HL-60/S4 treated with retinoic acid at 250 ng/mL for 4 days and 3 days (cell line): Measurements from ENCODE around the gene CRACDL.

Experiments
- in situ Hi-C: fragments of 300-500 bp; cut with MboI; formaldehyde crosslinking; loops from 2 replicates; pipeline ENCODE4 v1.7.0; 2022; ENCODE audit warnings: low sequenced_read_pairs

CRACDL gene

GRCh38 chr2:98782570-98782969, 153.5 kb downstream of the CRACDL start:
- in situ Hi-C loops: no loop called here

- in situ Hi-C loops: no loop called here
Observed at GRCh38 chr2:98781822-98782221, 154.2 kb downstream of the CRACDL start.

- in situ Hi-C loops: no loop called here
Observed at GRCh38 chr2:98778741-98779483, 157.1 kb downstream of the CRACDL start.

GRCh38 chr2:98778151-98778550, 157.9 kb downstream of the CRACDL start:
- in situ Hi-C loops: no loop called here

- in situ Hi-C loops: no loop called here
Observed at GRCh38 chr2:98777710-98778109, 158.3 kb downstream of the CRACDL start.

GRCh38 chr2:98777076-98777475, 158.9 kb downstream of the CRACDL start:
- in situ Hi-C loops: no loop called here

GRCh38 chr2:98776136-98776535, 159.9 kb downstream of the CRACDL start:
- in situ Hi-C loops: no loop called here

- in situ Hi-C loops: no loop called here
Observed at GRCh38 chr2:98775146-98775986, 160.7 kb downstream of the CRACDL start.

GRCh38 chr2:98773907-98774306, 162.1 kb downstream of the CRACDL start:
- in situ Hi-C loops: no loop called here

- in situ Hi-C loops: no loop called here
Observed at GRCh38 chr2:98773169-98773568, 162.9 kb downstream of the CRACDL start.

GRCh38 chr2:98772536-98772935, 163.5 kb downstream of the CRACDL start:
- in situ Hi-C loops: no loop called here

- in situ Hi-C loops: no loop called here
Observed at GRCh38 chr2:98771721-98772524, 164.1 kb downstream of the CRACDL start.

GRCh38 chr2:98771264-98771663, 164.8 kb downstream of the CRACDL start:
- in situ Hi-C loops: no loop called here

- in situ Hi-C loops: no loop called here
Observed at GRCh38 chr2:98769784-98770183, 166.2 kb downstream of the CRACDL start.

- in situ Hi-C loops: no loop called here
Observed at GRCh38 chr2:98769114-98769476, 166.9 kb downstream of the CRACDL start.

GRCh38 chr2:98768384-98769113, 167.5 kb downstream of the CRACDL start:
- in situ Hi-C loops: no loop called here

GRCh38 chr2:98764499-98764898, 171.5 kb downstream of the CRACDL start:
- in situ Hi-C loops: no loop called here

- in situ Hi-C loops: no loop called here
Observed at GRCh38 chr2:98763209-98763951, 172.6 kb downstream of the CRACDL start.

GRCh38 chr2:98761909-98762308, 174.1 kb downstream of the CRACDL start:
- in situ Hi-C loops: no loop called here

- in situ Hi-C loops: no loop called here
Observed at GRCh38 chr2:98761267-98761781, 174.7 kb downstream of the CRACDL start.
